ENCODE data around the gene ALS2CL. TPM values are rescaled to one million over a fixed set of nuclear protein-coding genes. Genes with fewer than 3 reads are reported as not detected.

ALS2CL gene
- total RNA-seq, 1 experiment from 2014 or later, result 39.6 TPM

GRCh38 chr3:46680298-46680826 is 13.1 kb downstream of the ALS2CL start:
- Mint-ChIP-seq H3K36me3 (ENCODE audit: insufficient read depth, unreplicated experiment) (peaks cover 21% of the 10 kb centered on the region), H3K4me1 (ENCODE audit: low read depth, unreplicated experiment) (no peaks in the 10 kb centered on the region), H3K9me3 (ENCODE audit: low read depth, unreplicated experiment) (no peaks in the 10 kb centered on the region), H3K27ac (ENCODE audit: unreplicated experiment) (no peak overlapping the region), H3K4me3 (ENCODE audit: low read depth, unreplicated experiment) (no peak overlapping the region), H3K27me3 (ENCODE audit: unreplicated experiment) (no peaks in the 10 kb centered on the region)
- intact Hi-C loops (cut with micrococcal nuclease; ENCODE audit: unreplicated experiment), result no loop called here
- TF ChIP-seq, protein P1, sequence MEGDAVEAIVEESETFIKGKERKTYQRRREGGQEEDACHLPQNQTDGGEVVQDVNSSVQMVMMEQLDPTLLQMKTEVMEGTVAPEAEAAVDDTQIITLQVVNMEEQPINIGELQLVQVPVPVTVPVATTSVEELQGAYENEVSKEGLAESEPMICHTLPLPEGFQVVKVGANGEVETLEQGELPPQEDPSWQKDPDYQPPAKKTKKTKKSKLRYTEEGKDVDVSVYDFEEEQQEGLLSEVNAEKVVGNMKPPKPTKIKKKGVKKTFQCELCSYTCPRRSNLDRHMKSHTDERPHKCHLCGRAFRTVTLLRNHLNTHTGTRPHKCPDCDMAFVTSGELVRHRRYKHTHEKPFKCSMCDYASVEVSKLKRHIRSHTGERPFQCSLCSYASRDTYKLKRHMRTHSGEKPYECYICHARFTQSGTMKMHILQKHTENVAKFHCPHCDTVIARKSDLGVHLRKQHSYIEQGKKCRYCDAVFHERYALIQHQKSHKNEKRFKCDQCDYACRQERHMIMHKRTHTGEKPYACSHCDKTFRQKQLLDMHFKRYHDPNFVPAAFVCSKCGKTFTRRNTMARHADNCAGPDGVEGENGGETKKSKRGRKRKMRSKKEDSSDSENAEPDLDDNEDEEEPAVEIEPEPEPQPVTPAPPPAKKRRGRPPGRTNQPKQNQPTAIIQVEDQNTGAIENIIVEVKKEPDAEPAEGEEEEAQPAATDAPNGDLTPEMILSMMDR (IDR thresholded peaks at IDR 0.05; ENCODE audit: unreplicated experiment), result no peak
- BruUV-seq (replicated peaks), result no TSS peak
- CTCF ChIA-PET, result no interaction called here
- DNase-seq, result no peak

GRCh38 chr3:46679681-46680080 is 13.8 kb downstream of the ALS2CL start:
- no peak overlapping the region for H3K27ac Mint-ChIP-seq (ENCODE audit: unreplicated experiment)
- BruUV-seq (replicated peaks), result no TSS peak

GRCh38 chr3:46678280-46678679 is 15.2 kb downstream of the ALS2CL start:
- Mint-ChIP-seq H3K4me3 (ENCODE audit: low read depth, unreplicated experiment) (no peak overlapping the region), H3K36me3 (ENCODE audit: insufficient read depth, unreplicated experiment) (peaks cover 21% of the 10 kb centered on the region), H3K9me3 (ENCODE audit: low read depth, unreplicated experiment) (no peaks in the 10 kb centered on the region), H3K27ac (ENCODE audit: unreplicated experiment) (no peak overlapping the region), H3K4me1 (ENCODE audit: low read depth, unreplicated experiment) (no peaks in the 10 kb centered on the region), H3K27me3 (ENCODE audit: unreplicated experiment) (no peaks in the 10 kb centered on the region)
- CTCF ChIA-PET, result no interaction called here
- intact Hi-C loops (cut with micrococcal nuclease; ENCODE audit: unreplicated experiment), result no loop called here
- TF ChIP-seq, protein P1 (IDR thresholded peaks at IDR 0.05; ENCODE audit: unreplicated experiment), result no peak
- no TSS peak for BruUV-seq (replicated peaks)
- DNase-seq, result no peak

More at GRCh38 chr3:46679681-46680080, 13.8 kb downstream of the ALS2CL start:
- Mint-ChIP-seq H3K4me1 (ENCODE audit: low read depth, unreplicated experiment) (no peaks in the 10 kb centered on the region), H3K9me3 (ENCODE audit: low read depth, unreplicated experiment) (no peaks in the 10 kb centered on the region), H3K27me3 (ENCODE audit: unreplicated experiment) (no peaks in the 10 kb centered on the region), H3K4me3 (ENCODE audit: low read depth, unreplicated experiment) (no peak overlapping the region), H3K36me3 (ENCODE audit: insufficient read depth, unreplicated experiment) (peaks cover 21% of the 10 kb centered on the region)
- intact Hi-C loops (cut with micrococcal nuclease; ENCODE audit: unreplicated experiment), result no loop called here
- DNase-seq, result no peak
- TF ChIP-seq, protein P1 (IDR thresholded peaks at IDR 0.05; ENCODE audit: unreplicated experiment), result no peak
- CTCF ChIA-PET, result no interaction called here

DNA sequence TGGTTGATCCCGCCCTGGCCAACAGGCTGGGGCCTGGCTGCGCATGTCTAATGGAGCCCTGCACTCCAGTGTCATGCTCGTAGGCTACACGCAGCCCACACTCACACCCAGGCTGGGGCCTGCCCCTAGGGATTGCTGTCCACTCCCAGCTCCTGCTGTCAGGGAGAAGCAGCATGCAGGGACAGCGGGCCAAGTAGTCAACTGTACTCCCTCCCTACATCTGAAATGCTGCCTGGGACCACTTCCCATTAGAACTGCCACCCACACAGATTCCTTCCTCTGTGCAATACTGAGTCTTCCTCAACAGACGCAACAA is 16.1 kb downstream of the ALS2CL start:
- no peaks in the 10 kb centered on the region for H3K27me3 Mint-ChIP-seq (ENCODE audit: unreplicated experiment)
- intact Hi-C loops (cut with micrococcal nuclease; ENCODE audit: unreplicated experiment), result no loop called here

More for the DNA sequence above, 16.1 kb downstream of the ALS2CL start:
- H3K9me3 Mint-ChIP-seq (ENCODE audit: low read depth, unreplicated experiment), result no peaks in the 10 kb centered on the region
- peaks cover 21% of the 10 kb centered on the region for H3K36me3 Mint-ChIP-seq (ENCODE audit: insufficient read depth, unreplicated experiment)
- no peak for DNase-seq
- no peak overlapping the region for H3K27ac Mint-ChIP-seq (ENCODE audit: unreplicated experiment)
- CTCF ChIA-PET, result no interaction called here
- BruUV-seq (replicated peaks), result no TSS peak
- no peaks in the 10 kb centered on the region for H3K4me1 Mint-ChIP-seq (ENCODE audit: low read depth, unreplicated experiment)
- H3K4me3 Mint-ChIP-seq (ENCODE audit: low read depth, unreplicated experiment), result no peak overlapping the region
- TF ChIP-seq, protein P1 (IDR thresholded peaks at IDR 0.05; ENCODE audit: unreplicated experiment), result no peak

Data from Calu3 (cell line).